ENCODE data around the gene RBAK.
"Not testable (repeated sequence)": the region's sequence is repeated elsewhere in the genome, so short reads cannot be mapped to it uniquely, and the experiment has no call there.

RBAK gene

DNA sequence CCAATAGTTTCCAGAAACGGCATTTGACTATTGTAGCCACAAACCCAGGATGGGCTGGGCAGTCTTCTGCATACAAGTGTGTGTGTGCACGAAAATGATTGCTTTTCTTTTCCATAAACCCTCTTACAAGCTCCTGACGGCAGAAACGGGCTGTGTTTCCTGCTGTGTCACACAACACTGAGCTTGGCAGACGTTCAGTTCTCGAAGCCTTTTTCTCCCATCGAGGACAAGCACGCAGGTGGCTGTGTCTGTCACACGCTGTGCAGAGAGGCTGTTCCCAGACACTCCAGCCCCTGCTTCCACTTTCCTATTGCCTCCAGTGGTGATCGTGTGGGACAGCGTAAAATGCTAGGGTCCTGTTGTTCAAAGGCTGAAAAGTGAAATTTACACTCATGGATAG is 32.1 kb downstream of the RBAK start:
- H4K20me1 ChIP-seq (ENCODE audit: insufficient read depth, low read length) = no peaks in the 10 kb centered on the region
- no peak overlapping the region for H3K4me3 ChIP-seq (ENCODE audit: low read length)
- no peaks in the 10 kb centered on the region for H3K27me3 ChIP-seq (ENCODE audit: low read depth, low read length)
- H2AFZ ChIP-seq (ENCODE audit: low read depth, low read length) = no peak overlapping the region
- H3K36me3 ChIP-seq (replicated peaks; ENCODE audit: low read depth, low read length) = no peaks in the 10 kb centered on the region
- H3K27ac ChIP-seq (ENCODE audit: low read length) = no peak overlapping the region
- TF ChIP-seq, protein P1, sequence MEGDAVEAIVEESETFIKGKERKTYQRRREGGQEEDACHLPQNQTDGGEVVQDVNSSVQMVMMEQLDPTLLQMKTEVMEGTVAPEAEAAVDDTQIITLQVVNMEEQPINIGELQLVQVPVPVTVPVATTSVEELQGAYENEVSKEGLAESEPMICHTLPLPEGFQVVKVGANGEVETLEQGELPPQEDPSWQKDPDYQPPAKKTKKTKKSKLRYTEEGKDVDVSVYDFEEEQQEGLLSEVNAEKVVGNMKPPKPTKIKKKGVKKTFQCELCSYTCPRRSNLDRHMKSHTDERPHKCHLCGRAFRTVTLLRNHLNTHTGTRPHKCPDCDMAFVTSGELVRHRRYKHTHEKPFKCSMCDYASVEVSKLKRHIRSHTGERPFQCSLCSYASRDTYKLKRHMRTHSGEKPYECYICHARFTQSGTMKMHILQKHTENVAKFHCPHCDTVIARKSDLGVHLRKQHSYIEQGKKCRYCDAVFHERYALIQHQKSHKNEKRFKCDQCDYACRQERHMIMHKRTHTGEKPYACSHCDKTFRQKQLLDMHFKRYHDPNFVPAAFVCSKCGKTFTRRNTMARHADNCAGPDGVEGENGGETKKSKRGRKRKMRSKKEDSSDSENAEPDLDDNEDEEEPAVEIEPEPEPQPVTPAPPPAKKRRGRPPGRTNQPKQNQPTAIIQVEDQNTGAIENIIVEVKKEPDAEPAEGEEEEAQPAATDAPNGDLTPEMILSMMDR (IDR thresholded peaks at IDR 0.05; ENCODE audit: low read depth, low read length) = no peak
- TF ChIP-seq EZH2phosphoT487 (IDR thresholded peaks at IDR 0.05; ENCODE audit: low read depth) = no peak
- no peaks in the 10 kb centered on the region for H3K79me2 ChIP-seq (ENCODE audit: low read length)
- H3K9ac ChIP-seq (ENCODE audit: low read length) = no peak overlapping the region
- H3K4me1 ChIP-seq (ENCODE audit: low read length) = no peaks in the 10 kb centered on the region
- no peak overlapping the region for H3K4me2 ChIP-seq (ENCODE audit: low read length)
- no peaks in the 10 kb centered on the region for H3K9me3 ChIP-seq (ENCODE audit: insufficient read depth, low read length)

DNA sequence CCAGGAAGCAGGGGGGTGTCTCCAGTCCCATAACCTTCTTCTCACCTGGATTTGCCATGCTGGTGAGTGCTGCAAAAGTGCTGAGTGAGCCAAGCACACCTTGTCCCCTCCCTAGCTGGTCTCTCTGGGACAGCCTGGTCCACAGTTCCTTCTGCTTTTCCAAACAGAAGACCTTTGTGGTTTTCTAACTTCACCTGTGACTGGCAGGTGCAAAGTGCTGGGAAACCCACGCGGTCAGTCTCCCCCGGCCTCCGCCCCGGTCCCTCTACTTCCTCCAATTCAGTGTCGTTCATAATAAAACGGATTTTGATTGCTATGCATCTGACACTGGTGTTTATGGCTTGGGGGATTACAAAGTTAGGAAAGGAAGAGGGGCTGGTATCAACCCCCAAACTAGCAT is 37.1 kb downstream of the RBAK start:
- no peaks in the 10 kb centered on the region for H3K27me3 ChIP-seq (ENCODE audit: low read depth, low read length)
- no peaks in the 10 kb centered on the region for H3K79me2 ChIP-seq (ENCODE audit: low read length)
- no peaks in the 10 kb centered on the region for H3K36me3 ChIP-seq (replicated peaks; ENCODE audit: low read depth, low read length)
- H4K20me1 ChIP-seq (ENCODE audit: insufficient read depth, low read length) = no peaks in the 10 kb centered on the region
- H3K27ac ChIP-seq (ENCODE audit: low read length) = no peak overlapping the region
- no peak overlapping the region for H2AFZ ChIP-seq (ENCODE audit: low read depth, low read length)
- no peaks in the 10 kb centered on the region for H3K9me3 ChIP-seq (ENCODE audit: insufficient read depth, low read length)
- no peak overlapping the region for H3K4me2 ChIP-seq (ENCODE audit: low read length)
- H3K4me3 ChIP-seq (ENCODE audit: low read length) = no peak overlapping the region
- TF ChIP-seq EZH2phosphoT487 (IDR thresholded peaks at IDR 0.05; ENCODE audit: low read depth) = no peak
- TF ChIP-seq, protein P1 (IDR thresholded peaks at IDR 0.05; ENCODE audit: low read depth, low read length) = no peak
- no peak overlapping the region for H3K9ac ChIP-seq (ENCODE audit: low read length)
- no peaks in the 10 kb centered on the region for H3K4me1 ChIP-seq (ENCODE audit: low read length)

DNA sequence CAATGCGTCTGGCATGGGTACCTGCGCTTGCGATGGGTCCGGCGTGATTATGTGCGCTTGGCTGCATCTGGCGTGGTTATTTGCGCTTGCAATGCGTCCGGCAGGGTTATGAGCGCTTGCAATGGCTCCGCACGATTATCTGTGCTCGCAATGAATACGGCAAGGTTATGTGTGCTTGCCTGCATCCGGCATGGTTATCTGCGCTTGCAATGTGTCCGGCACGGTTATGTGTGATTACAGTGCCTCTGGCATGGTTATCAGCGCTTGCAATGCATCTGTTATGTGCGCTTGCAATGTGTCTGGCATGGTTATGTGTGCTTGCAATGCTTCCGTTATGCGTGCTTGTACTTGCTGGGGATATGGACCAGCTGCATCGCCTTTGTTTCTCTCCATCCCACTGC is 37.7 kb downstream of the RBAK start:
- H3K27me3 ChIP-seq (ENCODE audit: low read depth, low read length) = no peaks in the 10 kb centered on the region
- H4K20me1 ChIP-seq (ENCODE audit: insufficient read depth, low read length) = no peaks in the 10 kb centered on the region
- no peaks in the 10 kb centered on the region for H3K36me3 ChIP-seq (replicated peaks; ENCODE audit: low read depth, low read length)
- no peak overlapping the region for H3K4me2 ChIP-seq (ENCODE audit: low read length)
- H3K4me3 ChIP-seq (ENCODE audit: low read length) = no peak overlapping the region
- H3K9ac ChIP-seq (ENCODE audit: low read length) = no peak overlapping the region
- H3K79me2 ChIP-seq (ENCODE audit: low read length) = no peaks in the 10 kb centered on the region
- no peak overlapping the region for H2AFZ ChIP-seq (ENCODE audit: low read depth, low read length)
- no peak overlapping the region for H3K27ac ChIP-seq (ENCODE audit: low read length)
- no peaks in the 10 kb centered on the region for H3K4me1 ChIP-seq (ENCODE audit: low read length)
- no peaks in the 10 kb centered on the region for H3K9me3 ChIP-seq (ENCODE audit: insufficient read depth, low read length)
- TF ChIP-seq, protein P1 (IDR thresholded peaks at IDR 0.05; ENCODE audit: low read depth, low read length) = no peak
- TF ChIP-seq EZH2phosphoT487 (IDR thresholded peaks at IDR 0.05; ENCODE audit: low read depth) = no peak

DNA sequence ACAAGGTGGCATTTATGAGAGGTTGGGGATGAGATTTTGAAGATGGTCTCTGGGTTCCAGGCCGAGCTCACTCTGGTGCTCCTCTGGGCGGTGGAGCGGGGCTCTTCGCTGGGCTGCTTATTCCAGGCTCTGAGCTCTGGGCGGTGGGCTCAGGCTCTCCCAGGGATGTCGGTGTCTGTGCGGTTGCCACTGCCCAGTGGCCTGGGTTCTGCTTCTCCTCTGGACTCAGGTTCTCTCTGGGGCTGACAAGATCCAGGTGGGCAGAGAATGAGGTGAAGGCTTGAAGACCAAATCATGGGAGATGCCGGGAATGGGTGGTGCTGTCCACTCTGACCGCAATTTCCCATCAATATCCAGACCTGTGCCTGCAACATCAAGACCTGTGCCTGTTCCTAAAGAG is 40.6 kb downstream of the RBAK start:
- no peak for TF ChIP-seq EZH2phosphoT487 (IDR thresholded peaks at IDR 0.05; ENCODE audit: low read depth)
- TF ChIP-seq, protein P1 (IDR thresholded peaks at IDR 0.05; ENCODE audit: low read depth, low read length) = no peak
- Histone ChIP-seq H3K27ac (ENCODE audit: low read length) (no peak overlapping the region), H2AFZ (ENCODE audit: low read depth, low read length) (no peak overlapping the region), H3K4me2 (ENCODE audit: low read length) (no peak overlapping the region), H3K79me2 (ENCODE audit: low read length) (no peaks in the 10 kb centered on the region), H4K20me1 (ENCODE audit: insufficient read depth, low read length) (no peaks in the 10 kb centered on the region), H3K36me3 (replicated peaks; ENCODE audit: low read depth, low read length) (no peaks in the 10 kb centered on the region), H3K9ac (ENCODE audit: low read length) (no peak overlapping the region), H3K4me3 (ENCODE audit: low read length) (no peak overlapping the region), H3K27me3 (ENCODE audit: low read depth, low read length) (no peaks in the 10 kb centered on the region), H3K4me1 (ENCODE audit: low read length) (no peaks in the 10 kb centered on the region), H3K9me3 (ENCODE audit: insufficient read depth, low read length) (no peaks in the 10 kb centered on the region)

DNA sequence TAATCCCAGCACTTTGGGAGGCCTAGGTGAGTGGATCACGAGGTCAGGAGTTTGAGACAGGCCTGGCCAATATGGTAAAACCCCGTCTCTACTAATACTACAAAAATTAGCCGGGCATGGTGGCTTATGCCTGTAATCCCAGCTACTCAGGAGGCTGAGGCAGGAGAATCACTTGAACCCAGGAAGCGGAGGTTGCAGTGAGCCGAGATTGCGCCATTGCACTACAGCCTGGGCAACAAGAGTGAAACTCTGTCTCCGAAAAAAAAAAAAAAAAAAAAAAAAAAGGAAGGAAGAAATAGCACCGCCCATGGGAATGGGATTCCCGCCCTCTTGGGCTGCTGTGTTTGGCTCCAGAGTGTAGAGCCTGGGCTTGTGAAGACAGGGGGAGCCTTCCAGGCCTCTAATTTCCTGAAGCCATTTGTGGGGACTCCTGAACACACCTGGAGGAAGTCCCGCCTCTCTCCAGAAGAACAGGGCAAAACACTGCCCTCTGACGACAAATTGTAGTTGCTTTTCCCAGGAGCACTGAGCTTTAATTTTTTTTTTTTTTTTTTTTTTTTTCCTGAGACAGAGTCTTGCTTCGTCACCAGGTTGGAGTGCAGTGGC is 42.7 kb downstream of the RBAK start:
- not testable (repeated sequence) for H3K27ac ChIP-seq (ENCODE audit: low read length); H3K36me3 ChIP-seq (replicated peaks; ENCODE audit: low read depth, low read length); H4K20me1 ChIP-seq (ENCODE audit: insufficient read depth, low read length); H3K27me3 ChIP-seq (ENCODE audit: low read depth, low read length); H3K4me2 ChIP-seq (ENCODE audit: low read length); H3K9me3 ChIP-seq (ENCODE audit: insufficient read depth, low read length); H2AFZ ChIP-seq (ENCODE audit: low read depth, low read length); H3K4me3 ChIP-seq (ENCODE audit: low read length); H3K4me1 ChIP-seq (ENCODE audit: low read length); H3K79me2 ChIP-seq (ENCODE audit: low read length); H3K9ac ChIP-seq (ENCODE audit: low read length)

All from OCI-LY3 (cell line).